GM21737 (cell line): ENCODE measurements around the gene TRIM46.
"Not testable (repeated sequence)": the region's sequence is repeated elsewhere in the genome, so short reads cannot be mapped to it uniquely, and the experiment has no call there.

Source experiments
- ATAC-seq: cut with Tn5 transposase; IDR thresholded peaks from one replicate; pipeline ENCODE4 v1.9.1; 2021; ENCODE audit warnings: mild to moderate bottlenecking, moderate library complexity; ENCODE audit not compliant: unreplicated experiment

TRIM46 gene

DNA sequence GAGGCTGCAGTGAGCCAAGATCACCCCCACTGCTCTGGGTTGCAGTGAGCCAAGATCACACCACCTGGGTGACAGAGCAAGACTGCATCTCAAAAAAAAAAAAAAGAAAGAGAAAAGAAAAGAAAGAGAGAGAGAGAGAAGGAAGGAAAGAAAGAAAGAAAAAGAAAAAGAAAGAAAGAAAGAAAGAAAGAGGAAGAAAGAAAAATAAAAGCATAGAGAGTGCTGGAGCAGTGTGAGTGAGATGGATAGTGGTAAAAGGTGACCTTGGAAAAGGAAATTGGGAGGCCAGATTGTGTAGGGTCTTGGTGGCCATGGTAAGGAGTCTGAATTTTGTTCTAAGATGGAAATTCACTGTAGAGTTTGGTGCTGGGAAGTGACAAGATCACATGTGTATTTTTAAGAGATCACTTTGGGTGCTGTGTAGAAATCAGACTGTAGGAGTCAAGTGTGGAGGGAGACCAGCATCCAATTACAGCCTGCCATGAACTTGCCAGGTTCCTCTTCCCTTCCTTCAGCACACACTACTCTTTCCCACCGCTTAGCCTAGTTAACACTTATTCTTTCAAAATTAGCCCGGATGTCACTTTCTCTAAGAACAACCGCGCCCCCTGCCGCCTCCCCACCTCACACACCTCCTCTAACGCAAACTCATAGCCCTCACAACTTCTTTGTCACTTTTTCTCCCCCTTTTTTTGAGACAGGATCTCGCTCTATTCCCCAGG lies 52.7 kb downstream of the TRIM46 start:
- ATAC-seq: no peak

DNA sequence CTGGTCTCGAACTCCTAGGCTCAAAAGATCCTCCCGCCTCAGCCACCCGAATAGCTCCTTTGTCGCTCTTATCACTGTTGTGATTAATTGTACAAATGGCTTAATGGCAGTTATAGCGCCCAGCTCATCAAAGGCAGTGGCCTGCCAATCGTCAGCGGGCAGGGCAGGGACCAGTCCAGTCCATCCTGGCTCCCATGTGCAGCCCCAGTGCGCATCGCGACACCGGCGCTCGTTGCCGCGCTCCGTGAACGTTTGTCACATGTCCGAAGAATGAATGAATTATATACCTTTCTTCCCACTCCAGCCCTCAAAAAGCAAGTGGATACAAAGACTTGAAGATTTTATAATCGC lies 53.2 kb downstream of the TRIM46 start:
- no peak for ATAC-seq

DNA sequence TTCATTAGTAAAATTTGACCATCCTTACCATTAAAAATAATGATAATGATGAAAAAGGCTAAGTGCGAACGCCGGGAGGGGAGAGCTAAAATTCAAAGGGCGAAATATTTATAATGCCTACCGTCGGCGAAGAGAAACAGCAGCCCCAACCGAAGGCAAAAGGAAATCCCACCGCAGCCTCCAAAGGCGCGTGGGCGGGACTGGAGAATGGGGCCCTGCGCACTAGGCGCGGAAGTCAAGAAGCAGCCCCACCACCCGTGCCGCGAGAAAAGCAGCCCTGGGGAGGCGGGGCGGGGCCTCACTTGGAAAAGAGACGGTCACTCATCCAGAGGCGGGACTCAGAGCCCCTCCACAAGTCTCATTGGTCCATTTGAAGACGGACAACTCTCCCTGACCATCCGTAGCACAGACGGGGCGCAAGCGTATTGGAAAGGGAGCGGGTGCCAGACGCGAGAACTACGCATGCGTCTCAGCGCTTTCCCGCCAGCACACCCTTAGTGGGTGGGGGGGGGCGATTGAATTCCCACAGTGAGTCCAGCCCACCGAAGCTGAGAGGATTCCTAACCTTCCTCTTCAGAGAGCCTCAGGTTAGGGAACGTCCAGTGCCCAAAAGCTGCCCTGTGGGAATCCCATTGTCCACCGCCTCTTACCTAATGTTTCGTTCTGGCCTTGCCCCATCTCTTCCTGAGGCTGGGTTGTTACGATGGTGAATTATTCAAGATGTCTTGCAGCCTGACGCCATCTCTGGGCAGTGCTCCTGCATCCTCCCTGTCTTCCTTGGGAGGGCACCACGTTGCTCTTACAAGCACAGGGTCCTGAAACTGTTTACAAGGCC lies 53.8 kb downstream of the TRIM46 start:
- ATAC-seq: peak; percentile 87

DNA sequence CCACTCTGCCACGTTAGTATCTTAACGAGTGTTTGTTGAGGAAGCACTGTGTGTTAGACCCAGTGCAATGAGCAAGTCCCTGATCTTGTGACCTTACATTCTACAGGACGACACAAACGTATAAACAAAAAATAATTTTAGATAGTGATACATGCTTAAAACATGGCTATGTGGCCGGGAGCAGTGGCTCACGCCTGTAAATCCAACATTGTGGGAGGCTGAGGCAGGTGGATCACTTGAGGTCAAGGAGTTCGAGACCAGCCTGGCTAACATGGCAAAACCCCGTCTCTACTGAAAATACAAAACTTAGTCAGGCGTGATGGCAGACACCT lies 54.4 kb downstream of the TRIM46 start:
- no peak for ATAC-seq

DNA sequence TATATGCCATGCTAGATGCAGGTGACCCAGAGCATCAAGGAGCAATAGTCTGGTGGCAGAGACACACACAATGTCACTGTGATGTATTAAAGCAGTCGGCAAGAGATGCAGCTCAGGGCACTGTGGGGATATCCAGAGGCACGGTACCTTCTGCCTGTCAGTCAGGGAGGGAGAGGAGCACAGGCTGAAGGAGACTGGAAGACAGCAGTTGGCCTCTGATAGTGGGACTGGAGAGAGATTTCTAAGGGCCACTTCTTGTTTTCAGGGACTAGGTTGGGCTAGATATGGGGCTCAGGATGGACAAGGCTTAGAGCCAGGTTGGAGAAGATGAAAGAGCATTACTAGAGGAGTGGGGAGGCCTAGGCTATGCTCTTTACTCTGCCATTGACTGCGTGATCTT lies 57.7 kb downstream of the TRIM46 start:
- ATAC-seq: not testable (repeated sequence)

DNA sequence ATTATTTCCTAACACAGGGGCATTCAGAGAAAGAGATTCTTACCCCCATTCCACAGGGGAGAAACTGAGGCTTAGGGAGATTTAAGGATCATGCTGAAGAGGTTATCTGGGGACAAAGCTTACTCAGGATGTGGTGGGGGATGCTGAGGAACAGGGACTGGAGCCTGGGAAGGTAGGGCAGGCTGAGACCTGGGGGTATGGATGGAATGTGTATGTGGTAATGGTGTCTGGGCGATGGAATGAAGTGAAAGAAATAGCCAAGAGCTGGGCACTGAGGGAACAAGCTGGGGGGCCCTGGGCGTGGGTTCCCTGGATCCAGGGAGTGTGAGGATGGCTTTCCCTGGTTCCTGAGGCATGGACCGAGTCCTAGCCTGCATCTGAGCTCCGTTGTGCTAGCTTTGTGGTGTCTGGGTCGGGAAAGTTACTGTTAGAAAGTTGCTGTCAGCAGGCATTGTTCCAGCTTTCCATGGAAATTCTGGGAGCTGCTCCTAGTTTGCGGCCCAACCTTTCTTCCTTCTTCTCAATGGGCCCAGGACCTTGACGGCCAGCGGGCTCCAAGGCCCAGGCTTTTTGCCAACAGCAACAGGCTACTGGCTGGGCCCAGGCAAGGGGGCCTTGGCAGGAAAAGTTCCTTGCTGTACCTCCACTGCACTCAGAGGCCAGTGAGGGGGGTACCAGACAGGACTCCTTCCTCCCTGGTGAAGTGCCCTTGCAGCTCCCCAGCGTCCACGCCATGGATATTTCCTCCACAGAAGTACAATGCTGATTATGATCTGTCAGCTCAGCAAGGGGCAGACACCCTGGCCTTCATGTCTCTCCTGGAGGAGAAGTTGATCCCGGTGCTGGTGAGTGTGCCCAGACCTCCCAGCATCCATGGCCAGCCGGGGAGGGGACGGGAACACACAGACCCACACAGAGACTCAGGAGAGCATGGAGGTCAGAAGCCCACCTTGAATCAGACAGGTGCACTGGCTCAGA lies 58.6 kb downstream of the TRIM46 start:
- ATAC-seq: not testable (repeated sequence)

DNA sequence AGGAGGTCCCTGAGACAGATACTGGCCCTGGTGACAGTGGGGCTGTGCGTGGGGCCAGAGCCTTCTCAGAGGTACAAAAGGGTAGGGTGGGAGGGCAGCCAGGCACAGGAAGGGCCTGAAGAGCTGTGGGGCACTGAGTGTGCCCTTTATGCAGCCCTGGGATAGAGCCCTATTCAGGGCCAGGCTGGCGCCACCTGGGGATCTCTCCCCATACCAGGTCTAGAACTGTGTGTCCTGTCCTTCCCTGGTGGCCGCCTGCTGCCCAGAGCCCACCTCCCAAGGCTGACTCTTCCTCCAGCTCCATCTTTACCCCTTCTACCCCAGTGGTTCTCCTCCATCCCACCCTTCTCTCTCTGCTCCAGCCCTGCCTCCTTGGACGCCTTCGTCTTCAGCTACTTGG lies 59.9 kb downstream of the TRIM46 start:
- ATAC-seq: not testable (repeated sequence)
